Heart right ventricle (tissue), 16 donors: ENCODE data around the gene HOATZ. TPM values are rescaled to one million over a fixed set of nuclear protein-coding genes. Genes with fewer than 3 reads are reported as not detected.

Experiments used
- ATAC-seq, 8 donors: fragments of 200-7000 bp; cut with Tn5 transposase; one replicate each; pipeline ENCODE4 v1.9.1; 2020; ENCODE audit warnings: mild to moderate bottlenecking in 8 of 8, moderate library complexity in 8 of 8, moderate number of reproducible peaks in 1 of 8
- DNase-seq, 2 donors: peaks; one replicate each; pipeline ENCODE4 v3.0.0-alpha.2; 2020
- H3K27ac ChIP-seq, 10 donors: fragments of 200-600 bp; sonication (generic) in 2 of 10; one replicate each; pipeline versions ENCODE4 v1.5.0 to v1.8.0; 2020 to 2022; ENCODE audit warnings: mild to moderate bottlenecking in 3 of 10
- H3K27me3 ChIP-seq, 7 donors: fragments of 200-600 bp; one replicate each; pipeline ENCODE4 v1.8.0; 2021 to 2022; ENCODE audit warnings: mild to moderate bottlenecking in 2 of 7
- H3K36me3 ChIP-seq, 9 donors: fragments of 200-600 bp; sonication (generic) in 1 of 9; one replicate each; pipeline versions ENCODE4 v1.5.0 to v1.8.0; 2020 to 2022; ENCODE audit warnings: mild to moderate bottlenecking in 2 of 9
- H3K4me1 ChIP-seq, 9 donors: fragments of 200-600 bp; sonication (generic) in 1 of 9; one replicate each; pipeline versions ENCODE4 v1.5.0 to v1.8.0; 2020 to 2022; ENCODE audit warnings: mild to moderate bottlenecking in 4 of 9
- H3K4me3 ChIP-seq, 10 donors: fragments of 200-600 bp; sonication (generic) in 2 of 10; one replicate each; pipeline versions ENCODE4 v1.5.0 to v1.8.0; 2020 to 2022; ENCODE audit warnings: mild to moderate bottlenecking in 7 of 10, moderate library complexity in 2 of 10
- H3K9me3 ChIP-seq, 11 donors: fragments of 200-600 bp in 10 of 11; sonication (generic) in 2 of 11; one replicate each; pipeline versions ENCODE4 v1.5.0 to v1.8.0; 2013 to 2022; ENCODE audit warnings: mild to moderate bottlenecking in 2 of 11, control low read depth in 1 of 11, moderate library complexity in 1 of 11
- CTCF ChIP-seq, 9 donors: fragments of 200-600 bp; sonication (generic) in 2 of 9; IDR thresholded peaks; one replicate each; pipeline versions ENCODE4 v1.5.0 to v1.8.0; 2021 to 2022; ENCODE audit warnings: antibody characterized with exemption in 9 of 9, mild to moderate bottlenecking in 5 of 9, moderate library complexity in 1 of 9
- WGBS, 2 donors: extraction: QIAGEN DNeasy Blood & Tissue Kit; methylation state at CpG; one replicate each; pipeline ENCODE4 v1.1.7; 2013; ENCODE audit warnings: inconsistent platforms in 1 of 2; 5-methylcytosine and 5-hydroxymethylcytosine counted together
- intact Hi-C, 10 donors: fragments of 100-400 bp; cut with DNase I; formaldehyde crosslinking; loops; one replicate each; pipeline versions ENCODE4 v1.11.1 to v1.14.2; 2022
- polyA plus RNA-seq, 2 donors: library from polyadenylated mRNA; stranded (reverse); fragments of 200-250 nt; gene quantifications; one replicate each; pipeline ENCODE4 v1.2.3, GENCODE V29; 2013
- total RNA-seq, 10 donors: library from RNA; stranded (reverse); fragmentation: NEBNext Ultra II Directional in 3 of 10; extraction: Animal tissue kit (Norgen Biotek cat#: 25700) in 3 of 10; gene quantifications; one replicate each; pipeline versions ENCODE4 v1.2.1 to v1.2.4, GENCODE V29; 2021 to 2023
- donor health status: Arrhythmogenic right ventricular cardiomyopathy.
- donor health status: ischemic (EF 13 %, LVEDD 7.1; RV severe dilation, severe dysfunction).
- donor health status: healthy with polysubstance abuse.
- donor health status: DM: no; HTN: yes; CAD: no.
- donor health status: DM: no; HTN: no; CAD: no.
- donor health status: ischemic (EF 25% LVEDD 6.9; RV normal size, moderate dysfunction).
- donor health status: ischemic (EF 25% LVEDD 5.7; RV mildly dilated, moderate dysfunction).
- donor health status: healthy.
- donor health status: DM: yes; HTN: yes; CAD: no.
- donor health status: Ischemic cardiomyopathy.
- donor health status: ischemic (EF 35%, LVEDD 5.7; RV mildly dilated, moderate dysfunction).
- donor health status: nonischemic (EF 11% LVEDD 7.7; RV severe dilation, severe dysfunction).
- donor health status: DM: yes; HTN: yes; CAD: no.
- donor health status: PGD.
- donor health status: ischemic (EF 29% LVEDD 5.4; RV normal size, mild dysfunction).
- donor health status: nonischemic (EF 23%, LVEDD 6.1; RV moderate dilation, normal function).

HOATZ gene
- total and polyA plus RNA-seq, 12 donors, result not detected

GRCh38 chr11:111555255-111555654, 40.7 kb downstream of the HOATZ start:
- Histone ChIP-seq H3K9me3 (peaks cover 0 to 8% (median 0%) of the 10 kb centered on the region in 11 donors), H3K27me3 (no peaks in the 10 kb centered on the region), H3K4me1 (peaks cover 0 to 9% (median 0%) of the 10 kb centered on the region in 9 donors), H3K27ac (no peak overlapping the region), H3K4me3 (no peak overlapping the region), H3K36me3 (peaks cover 0 to 60% (median 0%) of the 10 kb centered on the region in 9 donors)
- ATAC-seq (no peak), DNase-seq (no peak)
- no peak for TF ChIP-seq CTCF (IDR thresholded peaks at IDR 0.05)
- intact Hi-C loops, result no loop called here

- no peak for TF ChIP-seq CTCF (IDR thresholded peaks at IDR 0.05)
- Histone ChIP-seq H3K9me3 (peaks cover 0 to 8% (median 0%) of the 10 kb centered on the region in 11 donors), H3K4me1 (peaks cover 0 to 13% (median 0%) of the 10 kb centered on the region in 9 donors), H3K36me3 (peaks cover 0 to 50% (median 0%) of the 10 kb centered on the region in 9 donors), H3K27me3 (no peaks in the 10 kb centered on the region), H3K27ac (no peak overlapping the region), H3K4me3 (no peak overlapping the region)
- intact Hi-C loops, result no loop called here
- ATAC-seq (no peak), DNase-seq (no peak)
- WGBS, 2 donors, result 88 to 93% methylated on average over 5 of the region's 5 CpGs
These were observed 43.0 kb downstream of the HOATZ start for GRCh38 chr11:111557425-111558111.

GRCh38 chr11:111559800-111560464, 45.4 kb downstream of the HOATZ start:
- intact Hi-C loops, result loop anchor here in 3 of 10 donors (10.0 kb wide), 3 partner anchors 215 to 285 kb away; no protein-coding TSS in a partner anchor
- peak in 3 of 8 donors; percentile 10 to 37 (median 35) for ATAC-seq
- Histone ChIP-seq H3K27ac (peak overlapping the region in 1 of 10 donors; percentile 43), H3K4me3 (no peak overlapping the region), H3K4me1 (peaks cover 0 to 13% (median 0%) of the 10 kb centered on the region in 9 donors), H3K9me3 (peaks cover 0 to 8% (median 0%) of the 10 kb centered on the region in 11 donors), H3K27me3 (no peaks in the 10 kb centered on the region), H3K36me3 (peaks cover 0 to 49% (median 0%) of the 10 kb centered on the region in 9 donors)
- no peak for DNase-seq
- 76 to 78% methylated on average over 11 of the region's 11 CpGs for WGBS, 2 donors
- TF ChIP-seq CTCF (IDR thresholded peaks at IDR 0.05), result no peak

GRCh38 chr11:111560800-111561199, 46.2 kb downstream of the HOATZ start:
- intact Hi-C loops, result loop anchor here in 3 of 10 donors (10.0 kb wide), 3 partner anchors 214 to 284 kb away; no protein-coding TSS in a partner anchor
- ATAC-seq, result peak in 6 of 8 donors; percentile 7 to 50 (median 19)
- 68 to 73% methylated on average over 3 of the region's 3 CpGs for WGBS, 2 donors

More at GRCh38 chr11:111560800-111561199, 46.2 kb downstream of the HOATZ start:
- Histone ChIP-seq H3K36me3 (peaks cover 0 to 41% (median 0%) of the 10 kb centered on the region in 9 donors), H3K9me3 (peaks cover 0 to 6% (median 0%) of the 10 kb centered on the region in 11 donors), H3K4me1 (peaks cover 0 to 13% (median 0%) of the 10 kb centered on the region in 9 donors), H3K4me3 (no peak overlapping the region), H3K27ac (peak overlapping the region in 1 of 10 donors; percentile 43), H3K27me3 (no peaks in the 10 kb centered on the region)
- no peak for TF ChIP-seq CTCF (IDR thresholded peaks at IDR 0.05)
- no peak for DNase-seq
